Endothelial cell of umbilical vein (primary cell): ENCODE data around the gene FRK. TPM values are rescaled to one million over a fixed set of nuclear protein-coding genes. Genes with fewer than 3 reads are reported as not detected.
A peak's percentile ranks its signal among the peaks of the same experiment; 100 is the strongest.
"Not testable (repeated sequence)": the region's sequence is repeated elsewhere in the genome, so short reads cannot be mapped to it uniquely, and the experiment has no call there.

Source experiments
- BruUV-seq: library from RNA; stranded (reverse); fragments of 400-500 nt; replicated peaks from 2 replicates; lab custom pipeline; 2021; lab: Mats Ljungman, UMichigan
- CTCF ChIA-PET: fragments of 300-600, 350-600 bp; sonication (Branson Sonifier 250); formaldehyde crosslinking; loops from one replicate; lab custom pipeline; 2021; ENCODE audit warnings: antibody characterized with exemption, inconsistent platforms; lab: Charles Lee
- POLR2A ChIA-PET: fragments of 300-600, 350-600 bp; sonication (Branson Sonifier 250); formaldehyde crosslinking; loops from one replicate; lab custom pipeline; 2021; ENCODE audit warnings: antibody characterized with exemption, inconsistent platforms; lab: Charles Lee
- DNase-seq: peaks from one replicate; pipeline ENCODE4 v3.0.0-alpha.2; 2011; ENCODE audit warnings: low read depth, low spot score
- FAIRE-seq: peaks from 2 replicates; lab custom pipeline; 2011; peaks lifted over from hg19 to GRCh38; lab: Jason Lieb, UNC
- H2AFZ ChIP-seq: 2 replicates; pipeline ENCODE4 v1.6.0; 2012; ENCODE audit warnings: low read depth, low read length, control low read depth, inconsistent platforms
- H3K27ac ChIP-seq: 2 replicates; pipeline ENCODE4 v1.5.1; 2011; ENCODE audit warnings: low read depth, mild to moderate bottlenecking, control low read depth, low read length, moderate library complexity; ENCODE audit not compliant: insufficient read depth
- H3K27me3 ChIP-seq, 2 experiments: 2 replicates each; pipeline versions ENCODE4 v1.6.0 to v1.6.1; 2011; ENCODE audit warnings: low read length in 2 of 2, mixed read lengths in 1 of 2; ENCODE audit not compliant: control insufficient read depth in 2 of 2, insufficient read depth in 2 of 2
- H3K36me3 ChIP-seq, 2 experiments: 2 replicates in 1 of 2; 3 replicates in 1 of 2; pipeline ENCODE4 v1.5.1; 2011; ENCODE audit warnings: low read length in 2 of 2, mild to moderate bottlenecking in 1 of 2, moderate library complexity in 1 of 2; ENCODE audit not compliant: control insufficient read depth in 2 of 2, insufficient read depth in 2 of 2; ENCODE audit errors: extremely low read depth in 1 of 2
- H3K4me1 ChIP-seq: 3 replicates; pipeline ENCODE4 v1.5.1; 2011; ENCODE audit warnings: mild to moderate bottlenecking, low read length; ENCODE audit not compliant: control insufficient read depth, insufficient read depth; ENCODE audit errors: extremely low read depth
- H3K4me2 ChIP-seq: 2 replicates; pipeline ENCODE4 v1.6.1; 2011; ENCODE audit warnings: low read length, control low read depth, mixed read lengths; ENCODE audit not compliant: insufficient read depth
- H3K4me3 ChIP-seq, 3 experiments: fragments of 200-600 bp in 1 of 3; sonication (generic), shearing (Covaris generic) in 1 of 3; replicated peaks in 1 of 3; 2 replicates each; pipeline ENCODE4 v1.5.1; 2011 to 2016; ENCODE audit warnings: control low read depth in 3 of 3, low read length in 3 of 3, mild to moderate bottlenecking in 2 of 3, inconsistent platforms in 1 of 3, low read depth in 1 of 3, moderate library complexity in 1 of 3; ENCODE audit not compliant: insufficient read depth in 1 of 3
- H3K79me2 ChIP-seq: 2 replicates; pipeline ENCODE4 v1.6.0; 2012; ENCODE audit warnings: low read length, inconsistent platforms; ENCODE audit not compliant: control insufficient read depth, insufficient read depth
- H3K9ac ChIP-seq: replicated peaks from 2 replicates; pipeline ENCODE3; 2011; ENCODE audit warnings: low read length, control low read depth; ENCODE audit not compliant: insufficient read depth; ENCODE audit errors: extremely low read depth
- H3K9me1 ChIP-seq: replicated peaks from 3 replicates; pipeline ENCODE4 v1.6.0; 2011; ENCODE audit warnings: mild to moderate bottlenecking, low read length; ENCODE audit not compliant: control insufficient read depth, insufficient read depth; ENCODE audit errors: extremely low read depth
- H3K9me3 ChIP-seq: replicated peaks from 2 replicates; pipeline ENCODE4 v1.5.1; 2012; ENCODE audit warnings: low read length, inconsistent platforms; ENCODE audit not compliant: control insufficient read depth, insufficient read depth
- H4K20me1 ChIP-seq: replicated peaks from 2 replicates; pipeline ENCODE3; 2011; ENCODE audit warnings: mild to moderate bottlenecking, low read length; ENCODE audit not compliant: control insufficient read depth, insufficient read depth; ENCODE audit errors: extremely low read depth
- GATA2 ChIP-seq: IDR thresholded peaks from 2 replicates; pipeline ENCODE4 v1.7.0; 2011; ENCODE audit warnings: low read depth, mild to moderate bottlenecking, moderate library complexity, mixed read lengths, low read length; ENCODE audit not compliant: insufficient read length, insufficient read depth
- dilution Hi-C: fragments of 300-500 bp; cut with MboI; formaldehyde crosslinking; loops from one replicate; pipeline ENCODE4 v1.15.0; 2019; ENCODE audit warnings: low sequenced_read_pairs; ENCODE audit not compliant: extremely low pct_ligation_motif_present
- intact Hi-C: fragments of 100-400 bp; cut with micrococcal nuclease; formaldehyde crosslinking; loops from one replicate; pipeline ENCODE4 v1.10.0; 2022
- polyA plus RNA-seq, 4 experiments: library from polyadenylated mRNA; depleted of rRNA in 3 of 4; stranded (reverse) in 3 of 4; unstranded in 1 of 4; fragments of >200 nt; gene quantifications; 2 replicates each; pipeline versions ENCODE4 v1.2.1 to v1.2.3, GENCODE V29; 2011 to 2012; ENCODE audit warnings: missing spikeins in 1 of 4
- total RNA-seq: library from RNA; stranded (reverse); gene quantifications from 2 replicates; pipeline ENCODE4 v1.2.3, GENCODE V29; 2021
- TF ChIP-seq, protein P1 (sequence below), 2 donors: IDR thresholded peaks; 1 replicate in 1 of 2; 2 replicates in 1 of 2; pipeline ENCODE4 v1.5.1; 2011; ENCODE audit warnings: low read length in 2 of 2, mild to moderate bottlenecking in 2 of 2, moderate library complexity in 2 of 2, control low read depth in 1 of 2, inconsistent platforms in 1 of 2, low read depth in 1 of 2; ENCODE audit not compliant: insufficient read depth in 1 of 2; ENCODE audit errors: extremely low read depth in 1 of 2

The FRK gene
- total and polyA plus RNA-seq, 2 donors (not counting 3 experiments of a cell fraction or from before 2014, with no cell fraction given), result 0.01 TPM; not detected in 1

DNA sequence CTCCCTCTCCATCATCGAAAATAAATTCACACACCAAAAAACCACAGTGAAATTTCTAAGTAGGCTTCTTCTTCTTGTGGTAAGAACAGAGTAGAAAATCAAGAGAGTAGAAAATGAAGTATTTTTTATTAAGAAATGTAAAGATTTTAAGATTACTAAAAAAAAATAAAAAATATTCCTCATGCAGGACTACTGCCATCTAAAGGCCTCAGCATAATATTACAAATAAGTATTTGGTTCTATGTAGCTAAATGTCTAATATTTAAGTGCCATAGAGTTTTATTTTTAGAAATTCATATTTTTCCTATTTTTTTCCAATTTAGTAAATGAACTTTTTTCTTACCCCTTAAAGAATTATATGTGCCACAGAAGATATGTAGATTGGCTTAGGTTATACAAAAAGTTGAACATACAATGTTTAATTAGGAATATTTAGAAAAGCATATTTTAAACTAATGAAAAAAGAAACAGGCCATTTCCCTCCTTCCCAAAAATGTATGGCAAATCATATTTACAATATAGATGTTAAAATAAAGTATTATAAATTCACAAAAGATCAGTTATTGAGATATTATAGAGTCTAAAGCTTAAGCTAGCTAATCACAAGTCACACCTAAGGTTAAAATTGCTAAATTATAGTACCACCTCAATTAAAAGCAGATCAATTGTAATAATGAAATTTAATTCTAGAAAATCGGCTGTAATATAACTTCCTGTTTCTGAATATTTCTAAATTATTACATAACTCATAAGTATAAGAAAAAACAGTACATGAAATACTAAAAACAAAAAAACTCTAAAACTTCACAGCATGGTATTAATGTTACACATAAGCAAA, 36.5 kb upstream of the FRK start:
- no TSS peak for BruUV-seq
- Histone ChIP-seq H3K79me2 (no peaks in the 10 kb centered on the region), H3K4me3 (no peak overlapping the region), H3K4me2 (no peak overlapping the region), H4K20me1 (no peaks in the 10 kb centered on the region), H3K9ac (no peak overlapping the region), H3K4me1 (peaks cover 10% of the 10 kb centered on the region), H3K9me1 (no peaks in the 10 kb centered on the region), H2AFZ (no peak overlapping the region), H3K9me3 (no peaks in the 10 kb centered on the region), H3K36me3 (no peaks in the 10 kb centered on the region), H3K27ac (no peak overlapping the region), H3K27me3 (peaks cover 0 to 3% of the 10 kb centered on the region in 2 experiments)
- ChIA-PET POLR2A (no interaction called here), CTCF (interaction anchor here (0.7 to 5.0 kb wide), 25 partner anchors 9 to 1349 kb away, joined by 3 to 216 read pairs (median 4); partner anchors contain the start of gene FRK)
- DNase-seq (no peak), FAIRE-seq (peak; percentile 44)
- TF ChIP-seq, protein P1, sequence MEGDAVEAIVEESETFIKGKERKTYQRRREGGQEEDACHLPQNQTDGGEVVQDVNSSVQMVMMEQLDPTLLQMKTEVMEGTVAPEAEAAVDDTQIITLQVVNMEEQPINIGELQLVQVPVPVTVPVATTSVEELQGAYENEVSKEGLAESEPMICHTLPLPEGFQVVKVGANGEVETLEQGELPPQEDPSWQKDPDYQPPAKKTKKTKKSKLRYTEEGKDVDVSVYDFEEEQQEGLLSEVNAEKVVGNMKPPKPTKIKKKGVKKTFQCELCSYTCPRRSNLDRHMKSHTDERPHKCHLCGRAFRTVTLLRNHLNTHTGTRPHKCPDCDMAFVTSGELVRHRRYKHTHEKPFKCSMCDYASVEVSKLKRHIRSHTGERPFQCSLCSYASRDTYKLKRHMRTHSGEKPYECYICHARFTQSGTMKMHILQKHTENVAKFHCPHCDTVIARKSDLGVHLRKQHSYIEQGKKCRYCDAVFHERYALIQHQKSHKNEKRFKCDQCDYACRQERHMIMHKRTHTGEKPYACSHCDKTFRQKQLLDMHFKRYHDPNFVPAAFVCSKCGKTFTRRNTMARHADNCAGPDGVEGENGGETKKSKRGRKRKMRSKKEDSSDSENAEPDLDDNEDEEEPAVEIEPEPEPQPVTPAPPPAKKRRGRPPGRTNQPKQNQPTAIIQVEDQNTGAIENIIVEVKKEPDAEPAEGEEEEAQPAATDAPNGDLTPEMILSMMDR (IDR thresholded peaks at IDR 0.05; ENCODE audit: extremely low read depth in 1 of 2, insufficient read depth in 1 of 2, low read depth in 1 of 2, low read length in 2 of 2), result peak in 1 of 2 donors; percentile 20
- TF ChIP-seq GATA2, result no peak
- dilution Hi-C loops, result no loop called here
- intact Hi-C loops, result loop anchor here (1.0 to 5.0 kb wide), 2 partner anchors 86 to 200 kb away; no protein-coding TSS in a partner anchor

DNA sequence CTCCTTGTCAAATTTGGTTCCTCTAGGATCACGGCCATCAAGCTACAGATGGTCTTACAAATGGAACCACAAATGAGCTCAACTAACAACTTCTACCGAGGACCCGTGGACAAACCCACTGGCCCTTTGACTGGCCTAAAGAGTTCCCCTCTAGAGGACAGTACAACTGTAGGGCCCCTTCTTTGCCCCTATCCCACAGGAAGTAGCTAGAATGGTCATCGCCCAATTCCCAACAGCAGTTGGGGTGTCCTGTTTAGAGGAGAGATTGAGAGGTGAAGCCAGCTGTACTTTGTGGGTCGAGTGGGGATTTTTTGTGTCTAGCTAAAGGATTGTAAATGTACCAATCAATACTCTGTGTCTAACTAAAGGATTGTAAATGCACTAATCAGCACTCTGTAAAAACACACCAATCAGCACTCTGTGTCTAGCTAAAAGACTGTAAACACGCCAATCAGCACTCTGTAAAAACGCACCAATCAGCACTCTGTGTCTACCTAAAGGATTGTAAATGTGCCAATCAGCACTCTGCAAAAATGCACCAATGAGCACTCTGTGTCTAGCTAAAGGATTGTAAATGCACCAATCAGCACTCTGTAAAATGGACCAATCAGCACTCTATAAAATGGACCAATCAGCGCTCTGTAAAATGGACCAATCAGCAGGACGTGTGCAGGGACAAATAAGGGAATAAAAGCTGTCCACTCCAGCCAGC, 35.5 kb upstream of the FRK start:
- DNase-seq, H3K4me3 ChIP-seq, BruUV-seq, FAIRE-seq, H3K9ac ChIP-seq, H3K27ac ChIP-seq, H3K79me2 ChIP-seq, H3K9me1 ChIP-seq, H3K4me2 ChIP-seq, H3K27me3 ChIP-seq, H4K20me1 ChIP-seq, H3K4me1 ChIP-seq, H2AFZ ChIP-seq, dilution Hi-C loops, POLR2A ChIA-PET, H3K36me3 ChIP-seq, H3K9me3 ChIP-seq: not testable (repeated sequence)
- intact Hi-C loops, result loop anchor here (5.0 kb wide), 1 partner anchor 199 kb away; no protein-coding TSS in a partner anchor
- CTCF ChIA-PET, result interaction anchor here (1.0 to 5.0 kb wide), 18 partner anchors 8 to 1348 kb away, joined by 3 to 216 read pairs (median 5); partner anchors contain the start of gene FRK
